Muscle layer of duodenum (tissue), 2 donors: Measurements from ENCODE around the gene PCK1.

Experiments used
- H3K27ac ChIP-seq: one replicate; pipeline ENCODE4 v1.7.0; 2013; ENCODE audit warnings: mild to moderate bottlenecking, low read length
- H3K27me3 ChIP-seq: one replicate; pipeline ENCODE4 v1.7.0; 2013; ENCODE audit warnings: low read depth, mild to moderate bottlenecking, control low read depth, low read length
- H3K36me3 ChIP-seq, 2 donors: one replicate each; pipeline ENCODE4 v1.7.0; 2013; ENCODE audit warnings: low read length in 2 of 2, control low read depth in 1 of 2, mild to moderate bottlenecking in 1 of 2; ENCODE audit not compliant: insufficient read depth in 2 of 2, control insufficient read depth in 1 of 2
- H3K4me1 ChIP-seq, 2 donors: one replicate each; pipeline ENCODE4 v1.7.0; 2013; ENCODE audit warnings: low read length in 2 of 2, mild to moderate bottlenecking in 2 of 2, control low read depth in 1 of 2, moderate library complexity in 1 of 2; ENCODE audit not compliant: insufficient read depth in 2 of 2, control insufficient read depth in 1 of 2
- H3K4me3 ChIP-seq, 2 donors: one replicate each; pipeline ENCODE4 v1.7.0; 2013; ENCODE audit warnings: low read length in 2 of 2, low read depth in 1 of 2, mild to moderate bottlenecking in 1 of 2
- H3K9me3 ChIP-seq, 2 donors: one replicate each; pipeline ENCODE4 v1.7.0; 2013; ENCODE audit warnings: low read length in 2 of 2, control low read depth in 1 of 2, mild to moderate bottlenecking in 1 of 2; ENCODE audit not compliant: control insufficient read depth in 1 of 2
- donor health status: healthy.

Gene PCK1

GRCh38 chr20:57580478-57581201 is 19.7 kb downstream of the PCK1 start:
- no peak overlapping the region for H3K27ac ChIP-seq
- peaks cover 9 to 47% of the 10 kb centered on the region in 2 donors for H3K4me1 ChIP-seq
- no peaks in the 10 kb centered on the region for H3K27me3 ChIP-seq

DNA sequence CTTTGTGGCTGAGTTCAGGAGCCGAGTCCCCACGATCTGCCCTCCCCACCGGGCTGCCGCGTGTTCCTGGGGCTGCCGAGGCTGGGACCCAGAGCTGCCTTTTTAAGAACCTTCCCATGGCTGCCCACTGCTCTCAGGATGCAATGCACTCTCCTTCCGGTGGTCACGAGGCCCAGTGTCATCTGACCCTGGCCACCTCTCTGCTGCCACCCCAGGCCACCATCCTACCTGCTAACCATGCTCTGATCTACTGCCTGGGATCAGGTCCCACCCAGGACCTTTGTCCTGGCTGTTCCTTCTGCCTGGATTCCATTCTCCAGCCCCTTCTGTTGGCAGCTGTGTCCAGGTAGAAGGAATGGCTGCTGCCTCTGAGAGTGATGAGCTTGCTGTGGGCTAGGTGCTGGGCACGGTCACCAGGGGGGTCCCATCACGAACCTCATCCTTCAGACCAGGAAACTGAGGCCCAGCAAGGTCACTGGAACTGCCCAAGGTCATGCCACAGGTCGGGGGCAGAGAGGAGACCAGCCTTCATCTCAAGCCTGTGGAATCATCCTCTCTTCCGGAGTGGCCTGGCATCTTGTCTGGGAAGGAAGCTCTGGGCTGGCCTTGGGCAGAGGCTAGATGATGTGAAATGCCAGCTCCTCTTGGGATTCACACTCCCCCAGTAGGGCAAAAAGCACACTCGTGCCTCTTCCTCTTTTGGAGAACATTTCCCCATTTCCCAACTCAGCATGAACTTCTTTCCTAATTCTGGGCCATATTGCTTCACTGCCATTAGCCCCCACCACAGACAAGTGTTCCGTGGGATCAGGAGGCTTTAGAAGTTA is 20.5 kb downstream of the PCK1 start:
- Histone ChIP-seq H3K27ac (peak overlapping the region; percentile 85), H3K4me3 (peak overlapping the region in 1 of 2 donors; percentile 38), H3K9me3 (no peaks in the 10 kb centered on the region), H3K36me3 (no peaks in the 10 kb centered on the region), H3K27me3 (no peaks in the 10 kb centered on the region), H3K4me1 (peaks cover 11 to 55% of the 10 kb centered on the region in 2 donors)

More at GRCh38 chr20:57580478-57581201, 19.7 kb downstream of the PCK1 start:
- H3K9me3 ChIP-seq = no peaks in the 10 kb centered on the region
- no peak overlapping the region for H3K4me3 ChIP-seq
- H3K36me3 ChIP-seq = no peaks in the 10 kb centered on the region

GRCh38 chr20:57582029-57582378 is 21.1 kb downstream of the PCK1 start:
- H3K27ac ChIP-seq = peak overlapping the region; percentile 85
- no peaks in the 10 kb centered on the region for H3K36me3 ChIP-seq
- peak overlapping the region in 1 of 2 donors; percentile 38 for H3K4me3 ChIP-seq
- H3K9me3 ChIP-seq = no peaks in the 10 kb centered on the region
- H3K27me3 ChIP-seq = no peaks in the 10 kb centered on the region
- H3K4me1 ChIP-seq = peaks cover 12 to 58% of the 10 kb centered on the region in 2 donors

DNA sequence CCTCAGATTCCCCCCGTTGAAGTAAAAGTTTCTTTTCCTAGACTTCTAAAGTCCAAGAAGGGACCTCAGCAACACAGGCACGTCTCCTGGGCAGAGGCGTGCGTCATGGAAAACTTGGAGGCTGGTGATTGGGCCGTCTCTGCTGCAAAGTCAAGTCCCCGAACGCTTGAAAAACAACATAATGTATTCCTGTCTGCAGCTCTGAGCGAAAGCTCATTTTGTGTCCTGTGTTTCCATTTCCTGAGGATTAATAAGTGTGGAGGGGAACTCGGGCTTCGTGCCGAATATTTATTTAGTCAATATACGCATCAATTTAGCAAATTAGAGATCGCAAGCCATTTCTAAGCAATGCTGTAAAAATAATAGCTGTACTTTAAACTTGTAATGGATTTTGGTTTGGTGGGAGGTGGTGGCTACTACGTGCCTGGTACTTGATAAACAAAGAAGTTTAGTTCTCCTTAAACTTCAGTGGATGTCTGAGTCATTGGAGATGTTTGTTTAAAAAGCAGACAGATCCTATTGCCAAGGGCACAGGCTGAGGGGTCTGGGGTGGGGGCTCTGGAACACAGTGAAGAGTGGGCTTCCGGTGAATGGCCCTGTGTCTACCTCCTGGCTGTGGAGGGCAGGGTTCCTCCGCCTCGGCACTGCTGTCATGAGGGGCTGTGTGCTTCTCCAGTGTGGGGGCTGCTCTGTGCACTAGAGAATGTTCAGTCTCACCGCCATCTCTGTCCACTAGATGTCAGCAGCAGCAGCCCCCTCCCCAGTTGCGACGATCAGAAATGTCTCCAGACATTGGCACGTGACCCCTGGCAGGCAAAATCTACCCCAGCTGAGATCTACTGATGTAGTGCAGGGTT is 21.8 kb downstream of the PCK1 start:
- Histone ChIP-seq H3K4me1 (peaks cover 12 to 58% of the 10 kb centered on the region in 2 donors), H3K9me3 (peaks cover under 1 to 5% of the 10 kb centered on the region in 2 donors), H3K27me3 (no peaks in the 10 kb centered on the region), H3K36me3 (no peaks in the 10 kb centered on the region), H3K4me3 (peak overlapping the region; percentile 24 to 38), H3K27ac (peak overlapping the region; percentile 85)

- H3K4me3 ChIP-seq = peak overlapping the region in 1 of 2 donors; percentile 38
- peaks cover 12 to 58% of the 10 kb centered on the region in 2 donors for H3K4me1 ChIP-seq
- no peaks in the 10 kb centered on the region for H3K36me3 ChIP-seq
- peak overlapping the region; percentile 32 for H3K27ac ChIP-seq
- no peaks in the 10 kb centered on the region for H3K27me3 ChIP-seq
- H3K9me3 ChIP-seq = peaks cover 5 to 7% of the 10 kb centered on the region in 2 donors
Observed at GRCh38 chr20:57583289-57584257, 22.7 kb downstream of the PCK1 start.

GRCh38 chr20:57584768-57585461 is 24.0 kb downstream of the PCK1 start:
- Histone ChIP-seq H3K27me3 (no peaks in the 10 kb centered on the region), H3K36me3 (no peaks in the 10 kb centered on the region), H3K4me1 (peaks cover 12 to 58% of the 10 kb centered on the region in 2 donors), H3K4me3 (no peak overlapping the region), H3K9me3 (peaks cover 5 to 7% of the 10 kb centered on the region in 2 donors), H3K27ac (no peak overlapping the region)

- Histone ChIP-seq H3K27me3 (no peaks in the 10 kb centered on the region), H3K4me3 (no peak overlapping the region), H3K36me3 (no peaks in the 10 kb centered on the region), H3K4me1 (peaks cover 17 to 51% of the 10 kb centered on the region in 2 donors), H3K27ac (no peak overlapping the region), H3K9me3 (peaks cover 5 to 7% of the 10 kb centered on the region in 2 donors)
Observed at GRCh38 chr20:57585466-57586213, 24.7 kb downstream of the PCK1 start.

DNA sequence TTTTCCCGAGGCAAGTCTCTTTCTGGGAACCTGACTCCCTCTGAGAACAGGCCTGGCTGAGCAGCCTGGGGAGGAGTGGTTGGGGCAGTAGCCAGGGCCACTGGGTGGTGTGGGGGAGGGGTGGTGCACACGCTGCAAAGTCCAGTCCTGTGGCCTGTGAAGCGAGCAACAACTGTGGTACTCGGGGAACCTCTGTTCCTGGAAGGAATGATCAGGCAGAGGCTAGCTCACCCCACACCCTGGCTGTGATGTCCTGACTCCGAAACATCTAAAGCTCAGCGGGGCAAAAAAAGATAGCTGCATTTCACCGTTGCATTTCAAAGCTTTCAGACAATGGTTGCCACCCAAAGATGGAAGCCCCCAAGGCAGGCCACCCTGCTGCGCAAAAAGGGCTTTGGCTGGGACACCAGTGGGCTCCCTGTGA is 25.5 kb downstream of the PCK1 start:
- Histone ChIP-seq H3K4me1 (peaks cover 15 to 44% of the 10 kb centered on the region in 2 donors), H3K9me3 (peaks cover 5 to 7% of the 10 kb centered on the region in 2 donors), H3K4me3 (no peak overlapping the region), H3K36me3 (no peaks in the 10 kb centered on the region), H3K27ac (no peak overlapping the region), H3K27me3 (no peaks in the 10 kb centered on the region)

DNA sequence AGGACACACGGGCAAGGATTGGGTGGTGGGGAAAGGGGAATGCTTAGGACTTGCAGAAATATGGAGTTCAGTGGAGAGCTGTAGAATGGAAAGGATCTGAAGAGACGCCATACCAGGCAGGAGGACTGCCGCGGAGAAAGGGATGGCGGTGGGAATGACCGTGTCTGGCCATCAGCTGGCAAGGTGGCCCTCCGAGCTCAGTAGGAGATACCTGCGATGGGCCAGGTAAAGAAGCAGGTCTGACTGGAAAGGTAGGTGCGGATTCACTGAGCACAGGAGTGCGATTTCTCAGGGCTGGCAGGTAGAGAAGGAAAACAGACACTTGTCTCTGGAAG is 26.0 kb downstream of the PCK1 start:
- Histone ChIP-seq H3K27ac (no peak overlapping the region), H3K27me3 (no peaks in the 10 kb centered on the region), H3K36me3 (no peaks in the 10 kb centered on the region), H3K9me3 (peaks cover 5 to 7% of the 10 kb centered on the region in 2 donors), H3K4me3 (no peak overlapping the region), H3K4me1 (peaks cover 9 to 39% of the 10 kb centered on the region in 2 donors)
